GM12891 (cell line): ENCODE data around the gene SLC30A7.

Experiments used
- PAX5 ChIP-seq: IDR thresholded peaks from 2 replicates; pipeline ENCODE4 v1.6.1; 2011; ENCODE audit warnings: low read length, moderate library complexity, mild to moderate bottlenecking; ENCODE audit not compliant: insufficient read depth, severe bottlenecking
- POLR2A ChIP-seq: IDR thresholded peaks from 2 replicates; pipeline ENCODE4 v1.6.1; 2011; ENCODE audit warnings: low read depth, low read length, control low read depth
- POLR2AphosphoS5 ChIP-seq: IDR thresholded peaks from 2 replicates; pipeline ENCODE4 v1.6.1; 2011; ENCODE audit warnings: low read depth, low read length, control low read depth
- SPI1 ChIP-seq: IDR thresholded peaks from 2 replicates; pipeline ENCODE4 v1.6.1; 2011; ENCODE audit warnings: low read depth, low read length, control low read depth
- TAF1 ChIP-seq: IDR thresholded peaks from 2 replicates; pipeline ENCODE4 v1.6.1; 2011; ENCODE audit warnings: low read depth, low read length, control low read depth

GRCh38 chr1:100953960-100954730 is 58.3 kb downstream of the SLC30A7 start:
- TF ChIP-seq POLR2A: no peak
- no peak for TF ChIP-seq POLR2AphosphoS5
- TF ChIP-seq PAX5: no peak
- TF ChIP-seq TAF1: no peak
- TF ChIP-seq SPI1: no peak
